Keratinocyte (primary cell): ENCODE measurements around the gene PDILT.

Source experiments
- EZH2 ChIP-seq: IDR thresholded peaks from one replicate; pipeline ENCODE4 v1.6.1; 2012; ENCODE audit warnings: inconsistent platforms, mild to moderate bottlenecking, low read length, moderate library complexity
- TF ChIP-seq, protein P1 (sequence below), 3 experiments: IDR thresholded peaks in 1 of 3; conservative IDR thresholded peaks in 1 of 3; optimal IDR thresholded peaks in 1 of 3; 2 replicates in 2 of 3; 3 replicates in 1 of 3; pipeline versions ENCODE3 to v1.5.1; 2011; ENCODE audit warnings: low read length in 3 of 3, mild to moderate bottlenecking in 3 of 3, moderate library complexity in 2 of 3, control low read depth in 1 of 3, inconsistent platforms in 1 of 3; ENCODE audit not compliant: insufficient read depth in 2 of 3; ENCODE audit errors: extremely low read depth in 1 of 3

DNA sequence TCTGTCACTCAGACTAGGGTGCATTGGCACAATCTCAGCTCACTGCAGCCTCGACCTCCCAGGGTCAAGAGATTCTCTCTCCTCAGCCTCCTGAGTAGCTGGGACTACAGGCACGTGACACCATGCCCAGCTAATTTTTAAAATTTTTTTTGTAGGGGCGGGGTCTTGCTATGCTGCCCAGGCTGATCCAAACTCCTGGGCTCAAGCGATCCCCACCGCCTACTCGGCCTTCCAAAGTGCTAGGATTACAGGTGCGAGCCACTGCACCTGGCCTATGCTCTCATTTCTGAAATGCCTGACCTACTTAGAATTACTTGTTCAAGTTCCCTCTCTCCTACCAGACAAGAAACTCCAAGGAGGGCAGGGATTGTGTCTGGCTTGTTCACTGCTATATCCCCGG is 72.1 kb downstream of the PDILT start:
- TF ChIP-seq, protein P1, sequence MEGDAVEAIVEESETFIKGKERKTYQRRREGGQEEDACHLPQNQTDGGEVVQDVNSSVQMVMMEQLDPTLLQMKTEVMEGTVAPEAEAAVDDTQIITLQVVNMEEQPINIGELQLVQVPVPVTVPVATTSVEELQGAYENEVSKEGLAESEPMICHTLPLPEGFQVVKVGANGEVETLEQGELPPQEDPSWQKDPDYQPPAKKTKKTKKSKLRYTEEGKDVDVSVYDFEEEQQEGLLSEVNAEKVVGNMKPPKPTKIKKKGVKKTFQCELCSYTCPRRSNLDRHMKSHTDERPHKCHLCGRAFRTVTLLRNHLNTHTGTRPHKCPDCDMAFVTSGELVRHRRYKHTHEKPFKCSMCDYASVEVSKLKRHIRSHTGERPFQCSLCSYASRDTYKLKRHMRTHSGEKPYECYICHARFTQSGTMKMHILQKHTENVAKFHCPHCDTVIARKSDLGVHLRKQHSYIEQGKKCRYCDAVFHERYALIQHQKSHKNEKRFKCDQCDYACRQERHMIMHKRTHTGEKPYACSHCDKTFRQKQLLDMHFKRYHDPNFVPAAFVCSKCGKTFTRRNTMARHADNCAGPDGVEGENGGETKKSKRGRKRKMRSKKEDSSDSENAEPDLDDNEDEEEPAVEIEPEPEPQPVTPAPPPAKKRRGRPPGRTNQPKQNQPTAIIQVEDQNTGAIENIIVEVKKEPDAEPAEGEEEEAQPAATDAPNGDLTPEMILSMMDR (optimal IDR thresholded peaks at IDR 0.05 in 1 of 3, IDR thresholded peaks at IDR 0.05 in 1 of 3, conservative IDR thresholded peaks at IDR 0.05 in 1 of 3; ENCODE audit: extremely low read depth in 1 of 3, insufficient read depth in 2 of 3, low read length in 3 of 3): no peak
- no peak for TF ChIP-seq EZH2
